NCI-H1417 treated with DMSO at 0.1 percent for 48 hours (cell line): ENCODE measurements around the gene ACOXL.

Source experiments
- DNase-seq: peaks from one replicate; lab custom pipeline; 2025; lab: John Stamatoyannopoulos, UW

ACOXL gene

GRCh38 chr2:111167076-111167862, 434.9 kb downstream of the ACOXL start:
- no peak for DNase-seq

GRCh38 chr2:111167863-111168162, 435.4 kb downstream of the ACOXL start:
- DNase-seq: no peak
